Mesenteric fat pad (tissue), 1 donor: ENCODE measurements around the gene CEP164. TPM values are rescaled to one million over a fixed set of nuclear protein-coding genes. Genes with fewer than 3 reads are reported as not detected.

ENCODE experiments used
- DNase-seq: peaks from one replicate; pipeline ENCODE4 v3.0.0-alpha.2; 2020; ENCODE audit warnings: low spot score
- long read RNA-seq: library from polyadenylated mRNA; unstranded; transcript quantifications from one replicate; pipeline ENCODE4 v2.0.0, GENCODE V29; 2020
- total RNA-seq: library from RNA; stranded (reverse); fragmentation: NEBNext Ultra II Directional; extraction: Animal tissue kit (Norgen Biotek cat#: 25700); gene quantifications from one replicate; pipeline ENCODE4 v1.2.1, GENCODE V29; 2021
- donor health status: DM: yes; HTN: yes; CAD: no.

The CEP164 gene
- 19.2 TPM for total RNA-seq
- long read RNA-seq, partial matches to known transcripts = 2 of 13 reads
- long read RNA-seq, other reads (novel, unspliced or antisense) = 7 of 13 reads

- peak; percentile 96 for DNase-seq
These were observed at the start of gene CEP164 for GRCh38 chr11:117327567-117328374. TSS of gene CEP164 (plus strand) at chr11:117327854. CDS start at chr11:117338587, 10,733 bp downstream.

- no peak for DNase-seq
These were observed 49.3 kb upstream of the CEP164 start for GRCh38 chr11:117278347-117278746.

GRCh38 chr11:117279711-117280376 lies 47.8 kb upstream of the CEP164 start:
- no peak for DNase-seq

GRCh38 chr11:117281159-117281558 lies 46.5 kb upstream of the CEP164 start:
- no peak for DNase-seq

- no peak for DNase-seq
These were observed 45.8 kb upstream of the CEP164 start for GRCh38 chr11:117281869-117282268.

- no peak for DNase-seq
These were observed 44.7 kb upstream of the CEP164 start for GRCh38 chr11:117282956-117283355.

- no peak for DNase-seq
These were observed 43.6 kb upstream of the CEP164 start for GRCh38 chr11:117284053-117284452.

- no peak for DNase-seq
These were observed 41.1 kb upstream of the CEP164 start for GRCh38 chr11:117286588-117286987.

GRCh38 chr11:117287668-117288067 lies 40.0 kb upstream of the CEP164 start:
- no peak for DNase-seq

GRCh38 chr11:117289795-117290194 lies 37.9 kb upstream of the CEP164 start:
- no peak for DNase-seq

- no peak for DNase-seq
These were observed 36.8 kb upstream of the CEP164 start, which contains the start of gene BACE1-AS for GRCh38 chr11:117290809-117291396. TSS of gene BACE1-AS (plus strand) at chr11:117291346.

- no peak for DNase-seq
These were observed 35.0 kb upstream of the CEP164 start for GRCh38 chr11:117292616-117293015.

- DNase-seq = no peak
These were observed 32.1 kb upstream of the CEP164 start for GRCh38 chr11:117295438-117296137.

GRCh38 chr11:117296881-117297280 lies 30.8 kb upstream of the CEP164 start:
- DNase-seq = no peak

- no peak for DNase-seq
These were observed 29.5 kb upstream of the CEP164 start for GRCh38 chr11:117298195-117298594.

- no peak for DNase-seq
These were observed 28.0 kb upstream of the CEP164 start for GRCh38 chr11:117299351-117300282.

GRCh38 chr11:117300283-117300663 lies 27.4 kb upstream of the CEP164 start:
- DNase-seq = no peak

GRCh38 chr11:117300773-117301172 lies 26.9 kb upstream of the CEP164 start:
- DNase-seq = no peak

GRCh38 chr11:117302228-117302627 lies 25.4 kb upstream of the CEP164 start:
- no peak for DNase-seq

- DNase-seq = no peak
These were observed 24.6 kb upstream of the CEP164 start for GRCh38 chr11:117303101-117303500.
